Measurements from ENCODE around the gene ATOH8. TPM values are rescaled to one million over a fixed set of nuclear protein-coding genes. Genes with fewer than 3 reads are reported as not detected.
A peak's percentile ranks its signal among the peaks of the same experiment; 100 is the strongest.

Gene ATOH8
- total and polyA plus RNA-seq, 5 donors: 35.7 to 57.8 (median 52.6) TPM

GRCh38 chr2:85745619-85746018 is 8.2 kb upstream of the ATOH8 start:
- Histone ChIP-seq H3K4me3 (ENCODE audit: low read length) (no peak overlapping the region), H3K27ac (ENCODE audit: low read length) (peak overlapping the region; percentile 86), H3K9me3 (ENCODE audit: control insufficient read depth, low read length) (no peaks in the 10 kb centered on the region), H3K27me3 (ENCODE audit: control insufficient read depth, insufficient read depth) (no peaks in the 10 kb centered on the region), H3K4me1 (ENCODE audit: control insufficient read depth, insufficient read depth, low read length) (peaks cover 53% of the 10 kb centered on the region)
- no peak for ATAC-seq
- WGBS: 40% methylated on average over 8 of the region's 8 CpGs
- intact Hi-C loops (cut with DNase I): loop anchor here in 1 of 4 donors (10.0 kb wide), 1 partner anchor 49 kb away; no protein-coding TSS in a partner anchor
- peak in 1 of 3 donors; percentile 62 for DNase-seq

GRCh38 chr2:85746321-85747004 is 7.3 kb upstream of the ATOH8 start:
- Histone ChIP-seq H3K4me1 (ENCODE audit: control insufficient read depth, insufficient read depth, low read length) (peaks cover 55% of the 10 kb centered on the region), H3K4me3 (ENCODE audit: low read length) (no peak overlapping the region), H3K27me3 (ENCODE audit: control insufficient read depth, insufficient read depth) (no peaks in the 10 kb centered on the region), H3K27ac (ENCODE audit: low read length) (peak overlapping the region; percentile 70), H3K9me3 (ENCODE audit: control insufficient read depth, low read length) (no peaks in the 10 kb centered on the region)
- ATAC-seq: no peak
- intact Hi-C loops (cut with DNase I): loop anchor here in 1 of 4 donors (10.0 kb wide), 1 partner anchor 48 kb away; no protein-coding TSS in a partner anchor
- no peak for DNase-seq
- 77% methylated on average over 8 of the region's 8 CpGs for WGBS

- Histone ChIP-seq H3K9me3 (ENCODE audit: control insufficient read depth, low read length) (no peaks in the 10 kb centered on the region), H3K27ac (ENCODE audit: low read length) (no peak overlapping the region), H3K27me3 (ENCODE audit: control insufficient read depth, insufficient read depth) (no peaks in the 10 kb centered on the region), H3K4me1 (ENCODE audit: control insufficient read depth, insufficient read depth, low read length) (peaks cover 56% of the 10 kb centered on the region), H3K4me3 (ENCODE audit: low read length) (no peak overlapping the region)
- intact Hi-C loops (cut with DNase I): loop anchor here in 1 of 4 donors (10.0 kb wide), 1 partner anchor 47 kb away; no protein-coding TSS in a partner anchor
- DNase-seq (no peak), ATAC-seq (no peak)
- 93% methylated on average over 3 of the region's 3 CpGs for WGBS
Observed at GRCh38 chr2:85747441-85747840, 6.3 kb upstream of the ATOH8 start.

- DNase-seq: no peak
- intact Hi-C loops (cut with DNase I): loop anchor here in 1 of 4 donors (10.0 kb wide), 1 partner anchor 47 kb away; no protein-coding TSS in a partner anchor
- 71% methylated on average over 9 of the region's 9 CpGs for WGBS
- Histone ChIP-seq H3K9me3 (ENCODE audit: control insufficient read depth, low read length) (no peaks in the 10 kb centered on the region), H3K4me3 (ENCODE audit: low read length) (no peak overlapping the region), H3K27me3 (ENCODE audit: control insufficient read depth, insufficient read depth) (no peaks in the 10 kb centered on the region), H3K27ac (ENCODE audit: low read length) (peak overlapping the region; percentile 85), H3K4me1 (ENCODE audit: control insufficient read depth, insufficient read depth, low read length) (peaks cover 51% of the 10 kb centered on the region)
- no peak for ATAC-seq
Observed at GRCh38 chr2:85748039-85748734, 5.6 kb upstream of the ATOH8 start.

- 35% methylated on average over 7 of the region's 7 CpGs for WGBS
- Histone ChIP-seq H3K4me1 (ENCODE audit: control insufficient read depth, insufficient read depth, low read length) (peaks cover 40% of the 10 kb centered on the region), H3K9me3 (ENCODE audit: control insufficient read depth, low read length) (no peaks in the 10 kb centered on the region), H3K27ac (ENCODE audit: low read length) (peak overlapping the region; percentile 85), H3K27me3 (ENCODE audit: control insufficient read depth, insufficient read depth) (no peaks in the 10 kb centered on the region), H3K4me3 (ENCODE audit: low read length) (no peak overlapping the region)
- intact Hi-C loops (cut with DNase I): loop anchor here in 1 of 4 donors (10.0 kb wide), 1 partner anchor 46 kb away; no protein-coding TSS in a partner anchor
- DNase-seq (peak; percentile 64 to 81 (median 78)), ATAC-seq (peak; percentile 49 to 59)
Observed at GRCh38 chr2:85748985-85749875, 4.6 kb upstream of the ATOH8 start.

- H3K27ac ChIP-seq (ENCODE audit: low read length): peak overlapping the region; percentile 75
- DNase-seq (peak; percentile 76 to 90 (median 89)), ATAC-seq (peak; percentile 35 to 62)
- H3K4me3 ChIP-seq (ENCODE audit: low read length): no peak overlapping the region
- H3K9me3 ChIP-seq (ENCODE audit: control insufficient read depth, low read length): no peaks in the 10 kb centered on the region
- intact Hi-C loops (cut with DNase I): loop anchor here in 1 of 4 donors (5.0 kb wide), 1 partner anchor 46 kb away; no protein-coding TSS in a partner anchor
- peaks cover 28% of the 10 kb centered on the region for H3K4me1 ChIP-seq (ENCODE audit: control insufficient read depth, insufficient read depth, low read length)
- WGBS: 32% methylated on average over 15 of the region's 15 CpGs
- no peaks in the 10 kb centered on the region for H3K27me3 ChIP-seq (ENCODE audit: control insufficient read depth, insufficient read depth)
Observed at GRCh38 chr2:85750587-85751575, 2.9 kb upstream of the ATOH8 start.

GRCh38 chr2:85751627-85752026 is 2.2 kb upstream of the ATOH8 start:
- Histone ChIP-seq H3K27me3 (ENCODE audit: control insufficient read depth, insufficient read depth) (no peaks in the 10 kb centered on the region), H3K27ac (ENCODE audit: low read length) (peak overlapping the region; percentile 75), H3K4me1 (ENCODE audit: control insufficient read depth, insufficient read depth, low read length) (peaks cover 28% of the 10 kb centered on the region), H3K4me3 (ENCODE audit: low read length) (no peak overlapping the region), H3K9me3 (ENCODE audit: control insufficient read depth, low read length) (no peaks in the 10 kb centered on the region)
- DNase-seq (peak in 1 of 3 donors; percentile 53), ATAC-seq (no peak)
- intact Hi-C loops (cut with DNase I): loop anchor here in 1 of 4 donors (5.0 kb wide), 1 partner anchor 46 kb away; no protein-coding TSS in a partner anchor
- 73% methylated on average over 11 of the region's 11 CpGs for WGBS

- ATAC-seq: no peak
- no peaks in the 10 kb centered on the region for H3K27me3 ChIP-seq (ENCODE audit: control insufficient read depth, insufficient read depth)
Observed at GRCh38 chr2:85753035-85753524, 711 bp upstream of the ATOH8 start.

GRCh38 chr2:85754313-85755095 is 713 bp downstream of the ATOH8 start:
- no peaks in the 10 kb centered on the region for H3K9me3 ChIP-seq (ENCODE audit: control insufficient read depth, low read length)
- H3K27me3 ChIP-seq (ENCODE audit: control insufficient read depth, insufficient read depth): no peaks in the 10 kb centered on the region
- peak in 1 of 2 donors; percentile 12 for ATAC-seq
- peak overlapping the region; percentile 95 for H3K4me3 ChIP-seq (ENCODE audit: low read length)
- H3K27ac ChIP-seq (ENCODE audit: low read length): peak overlapping the region; percentile 89
- under 1% methylated on average over 93 of the region's 93 CpGs for WGBS
- intact Hi-C loops (cut with DNase I): loop anchor here in 2 of 4 donors (2.0 to 5.0 kb wide), 3 partner anchors 14 to 43 kb away; no protein-coding TSS in a partner anchor
- peak; percentile 44 to 84 (median 78) for DNase-seq
- H3K4me1 ChIP-seq (ENCODE audit: control insufficient read depth, insufficient read depth, low read length): peaks cover 27% of the 10 kb centered on the region

More at GRCh38 chr2:85753035-85753524, 711 bp upstream of the ATOH8 start:
- intact Hi-C loops (cut with DNase I): loop anchor here in 1 of 4 donors (5.0 kb wide), 1 partner anchor 44 kb away; no protein-coding TSS in a partner anchor
- Histone ChIP-seq H3K9me3 (ENCODE audit: control insufficient read depth, low read length) (no peaks in the 10 kb centered on the region), H3K4me1 (ENCODE audit: control insufficient read depth, insufficient read depth, low read length) (peaks cover 28% of the 10 kb centered on the region), H3K4me3 (ENCODE audit: low read length) (peak overlapping the region; percentile 95), H3K27ac (ENCODE audit: low read length) (peak overlapping the region; percentile 82)
- WGBS: 13% methylated on average over 29 of the region's 29 CpGs
- DNase-seq: peak in 1 of 3 donors; percentile 70
